Uterus (tissue), 4 donors: Measurements from ENCODE around the gene LRP8. TPM values are rescaled to one million over a fixed set of nuclear protein-coding genes. Genes with fewer than 3 reads are reported as not detected.
"Not testable (repeated sequence)": the region's sequence is repeated elsewhere in the genome, so short reads cannot be mapped to it uniquely, and the experiment has no call there.

Experiments used
- DNase-seq, 2 donors: peaks; one replicate each; pipeline ENCODE4 v3.0.0-alpha.2; 2019 to 2020
- H3K27ac ChIP-seq, 2 donors: fragments of 200-600 bp; sonication (generic); 1 replicate in 1 of 2; 2 replicates in 1 of 2; pipeline ENCODE4 v1.5.1; 2016 to 2018
- H3K27me3 ChIP-seq, 2 donors: fragments of 200-600 bp; sonication (generic); one replicate each; pipeline ENCODE4 v1.5.1; 2018 to 2019; ENCODE audit warnings: control low read depth in 1 of 2
- H3K36me3 ChIP-seq, 2 donors: fragments of 200-600 bp; sonication (generic); one replicate each; pipeline ENCODE4 v1.5.1; 2019; ENCODE audit warnings: control low read depth in 1 of 2
- H3K4me1 ChIP-seq, 2 donors: fragments of 200-600 bp; sonication (generic); one replicate each; pipeline ENCODE4 v1.5.1; 2018 to 2019; ENCODE audit warnings: control low read depth in 1 of 2
- H3K4me3 ChIP-seq, 2 donors: fragments of 200-600 bp; sonication (generic); 1 replicate in 1 of 2; 2 replicates in 1 of 2; pipeline ENCODE4 v1.5.1; 2018 to 2019; ENCODE audit warnings: mild to moderate bottlenecking in 1 of 2
- H3K9me3 ChIP-seq, 2 donors: fragments of 200-600 bp; sonication (generic); one replicate each; pipeline ENCODE4 v1.5.1; 2019; ENCODE audit warnings: control low read depth in 1 of 2
- CTCF ChIP-seq, 4 experiments: fragments of 200-600 bp in 2 of 4; fragments of 450-650 bp in 2 of 4; sonication (generic) in 2 of 4; IDR thresholded peaks; one replicate each; pipeline ENCODE4 v1.5.1; 2016 to 2019; ENCODE audit warnings: antibody characterized with exemption in 4 of 4, mild to moderate bottlenecking in 2 of 4, moderate library complexity in 1 of 4
- POLR2A ChIP-seq, 2 donors: fragments of 450-650 bp; IDR thresholded peaks; one replicate each; pipeline ENCODE4 v1.6.1; 2016; ENCODE audit warnings: antibody characterized with exemption in 2 of 2, mild to moderate bottlenecking in 1 of 2, moderate library complexity in 1 of 2
- intact Hi-C: fragments of 100-400 bp; cut with DNase I; formaldehyde crosslinking; loops from one replicate; pipeline ENCODE4 v1.15.1; 2023; ENCODE audit warnings: low total_unique reads
- total RNA-seq, 4 donors: library from RNA; depleted of rRNA in 3 of 4; stranded (reverse); fragments of >200 nt in 3 of 4; gene quantifications; one replicate each; pipeline versions ENCODE4 v1.1.0 to v1.2.4, GENCODE V29; 2014 to 2023
- donor health status: DM: yes; HTN: yes; CAD: no.

LRP8 gene
- total RNA-seq, 4 donors from 2014 or later, result 1.5 to 15.3 (median 8.5) TPM

DNA sequence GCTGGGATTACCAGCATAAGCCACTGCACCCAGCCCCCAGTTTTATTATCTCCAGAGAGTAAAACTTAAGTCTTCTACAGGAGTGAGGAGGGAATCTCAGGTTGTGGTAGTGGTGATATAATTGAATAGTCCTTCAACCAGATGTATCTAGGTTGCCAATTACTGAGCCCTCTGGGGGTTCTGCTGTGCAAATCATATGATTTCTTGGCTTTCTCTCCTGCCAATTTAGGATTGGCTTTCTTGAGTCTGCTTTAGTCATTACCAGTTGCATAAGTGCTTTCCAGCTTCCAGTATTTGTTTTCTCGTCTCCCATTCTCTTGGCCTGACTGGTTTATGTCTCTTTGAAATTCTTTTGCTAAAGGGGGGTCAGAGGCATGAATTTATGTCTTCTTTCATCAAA is 120.1 kb downstream of the LRP8 start:
- Histone ChIP-seq H3K9me3 (no peaks in the 10 kb centered on the region), H3K4me3 (no peak overlapping the region), H3K4me1 (no peaks in the 10 kb centered on the region), H3K27me3 (no peaks in the 10 kb centered on the region), H3K27ac (no peak overlapping the region), H3K36me3 (no peaks in the 10 kb centered on the region)
- intact Hi-C loops, result no loop called here
- TF ChIP-seq POLR2A (IDR thresholded peaks at IDR 0.05), result no peak
- no peak for TF ChIP-seq CTCF (IDR thresholded peaks at IDR 0.05)
- DNase-seq, result no peak

DNA sequence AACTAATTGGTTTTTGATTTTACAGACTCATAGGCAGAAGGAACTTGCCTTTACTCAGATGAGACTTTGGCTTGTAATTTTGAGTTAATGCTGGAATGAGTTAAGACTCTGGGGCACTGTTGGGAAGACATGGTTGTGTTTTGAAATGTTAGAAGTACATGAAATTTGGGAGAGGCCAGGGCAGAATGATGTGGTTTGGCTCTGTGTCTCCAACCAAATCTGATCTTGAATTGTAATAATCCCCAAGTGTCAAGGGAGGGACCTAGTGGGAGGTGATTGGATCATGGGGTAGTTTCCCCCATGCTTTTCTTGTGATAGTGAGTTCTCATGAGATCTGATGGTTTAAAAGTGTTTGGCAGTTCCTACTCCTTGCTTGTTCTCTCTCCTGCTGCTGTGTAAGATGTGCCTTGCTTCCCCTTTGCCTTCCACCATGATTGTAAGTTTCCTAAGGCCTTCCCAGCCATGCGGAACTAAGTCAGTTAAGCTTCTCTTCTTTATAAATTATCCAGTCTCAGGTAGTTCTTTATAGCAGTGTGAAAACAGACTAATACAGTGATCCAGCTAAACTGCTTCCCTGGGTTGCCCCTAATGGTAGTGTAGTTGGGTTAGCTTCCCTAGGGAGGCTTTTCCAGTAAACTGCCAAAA is 121.0 kb downstream of the LRP8 start:
- Histone ChIP-seq H3K36me3 (no peaks in the 10 kb centered on the region), H3K4me3 (no peak overlapping the region), H3K27me3 (no peaks in the 10 kb centered on the region), H3K4me1 (no peaks in the 10 kb centered on the region), H3K27ac (no peak overlapping the region), H3K9me3 (no peaks in the 10 kb centered on the region)
- no peak for DNase-seq
- intact Hi-C loops, result no loop called here
- no peak for TF ChIP-seq CTCF (IDR thresholded peaks at IDR 0.05)
- TF ChIP-seq POLR2A (IDR thresholded peaks at IDR 0.05), result no peak

- H3K27me3 ChIP-seq, intact Hi-C loops, DNase-seq, H3K4me3 ChIP-seq, H3K4me1 ChIP-seq, H3K27ac ChIP-seq, H3K36me3 ChIP-seq, H3K9me3 ChIP-seq: not testable (repeated sequence)
These were observed 121.7 kb downstream of the LRP8 start for GRCh38 chr1:53206083-53206685.

GRCh38 chr1:53205496-53205895 is 122.4 kb downstream of the LRP8 start:
- H3K27ac ChIP-seq, H3K4me3 ChIP-seq, H3K4me1 ChIP-seq, H3K36me3 ChIP-seq, H3K27me3 ChIP-seq, H3K9me3 ChIP-seq, intact Hi-C loops, DNase-seq: not testable (repeated sequence)

- peaks cover 0 to under 1% of the 10 kb centered on the region in 2 donors for H3K4me1 ChIP-seq
- no peaks in the 10 kb centered on the region for H3K36me3 ChIP-seq
These were observed 124.4 kb downstream of the LRP8 start for GRCh38 chr1:53203466-53203865.

More at GRCh38 chr1:53203466-53203865, 124.4 kb downstream of the LRP8 start:
- TF ChIP-seq CTCF (IDR thresholded peaks at IDR 0.05) (no peak), POLR2A (IDR thresholded peaks at IDR 0.05) (no peak)
- Histone ChIP-seq H3K4me3 (no peak overlapping the region), H3K27ac (no peak overlapping the region), H3K27me3 (no peaks in the 10 kb centered on the region), H3K9me3 (no peaks in the 10 kb centered on the region)
- intact Hi-C loops, result no loop called here
- no peak for DNase-seq
